Body of pancreas (tissue), 4 donors: ENCODE measurements around the gene RASGRP3. TPM values are rescaled to one million over a fixed set of nuclear protein-coding genes. Genes with fewer than 3 reads are reported as not detected.

ENCODE experiments used
- ATAC-seq: fragments of 150-250 bp; one replicate; pipeline ENCODE4 v1.9.1; 2016
- DNase-seq, 4 donors: peaks; one replicate each; pipeline ENCODE4 v3.0.0-alpha.2; 2019
- H3K27ac ChIP-seq, 4 donors: fragments of 200-600 bp; sonication (generic); 1 replicate in 3 of 4; 2 replicates in 1 of 4; pipeline versions ENCODE4 v1.5.1 to v1.6.1; 2016 to 2019; ENCODE audit warnings: mild to moderate bottlenecking in 1 of 4, mixed read lengths in 1 of 4, moderate library complexity in 1 of 4
- H3K27me3 ChIP-seq, 2 donors: fragments of 200-600 bp; sonication (generic); one replicate each; pipeline ENCODE4 v1.6.0; 2016; ENCODE audit warnings: mild to moderate bottlenecking in 1 of 2
- H3K36me3 ChIP-seq, 2 donors: fragments of 200-600 bp; sonication (generic); replicated peaks in 1 of 2; 2 replicates each; pipeline ENCODE4 v1.5.1; 2016; ENCODE audit warnings: low read depth in 2 of 2; ENCODE audit not compliant: insufficient read depth in 1 of 2
- H3K4me1 ChIP-seq: fragments of 200-600 bp; sonication (generic); one replicate; pipeline ENCODE4 v1.6.0; 2016
- H3K4me3 ChIP-seq, 2 donors: fragments of 200-600 bp; sonication (generic); 1 replicate in 1 of 2; 2 replicates in 1 of 2; pipeline ENCODE4 v1.5.1; 2016 to 2019
- H3K9me3 ChIP-seq, 3 donors: fragments of 200-600 bp; sonication (generic); 1 replicate in 2 of 3; 2 replicates in 1 of 3; pipeline ENCODE4 v1.5.1; 2016
- POLR2A ChIP-seq, 3 donors: fragments of 450-650 bp; IDR thresholded peaks; one replicate each; pipeline ENCODE4 v1.6.1; 2016; ENCODE audit warnings: antibody characterized with exemption in 3 of 3, mild to moderate bottlenecking in 2 of 3
- WGBS, 2 donors: methylation state at CpG; one replicate each; pipeline ENCODE4 v1.1.5; 2017; 5-methylcytosine and 5-hydroxymethylcytosine counted together
- intact Hi-C: fragments of 100-400 bp; cut with DNase I; formaldehyde crosslinking; loops from one replicate; pipeline ENCODE4 v1.15.1; 2023
- total RNA-seq, 2 donors: library from RNA; depleted of rRNA; stranded (reverse); fragments of >200 nt; gene quantifications; one replicate each; pipeline ENCODE4 v1.1.0, GENCODE V29; 2016
- TF ChIP-seq, protein P1 (sequence below), 7 experiments: fragments of 450-650 bp in 4 of 7; fragments of 200-600 bp in 3 of 7; sonication (generic) in 3 of 7; IDR thresholded peaks; one replicate each; pipeline ENCODE4 v1.5.1; 2016 to 2019; ENCODE audit warnings: antibody characterized with exemption in 7 of 7

Gene RASGRP3
- total RNA-seq, 2 donors from 2014 or later, result 3.9 to 22.1 TPM

DNA sequence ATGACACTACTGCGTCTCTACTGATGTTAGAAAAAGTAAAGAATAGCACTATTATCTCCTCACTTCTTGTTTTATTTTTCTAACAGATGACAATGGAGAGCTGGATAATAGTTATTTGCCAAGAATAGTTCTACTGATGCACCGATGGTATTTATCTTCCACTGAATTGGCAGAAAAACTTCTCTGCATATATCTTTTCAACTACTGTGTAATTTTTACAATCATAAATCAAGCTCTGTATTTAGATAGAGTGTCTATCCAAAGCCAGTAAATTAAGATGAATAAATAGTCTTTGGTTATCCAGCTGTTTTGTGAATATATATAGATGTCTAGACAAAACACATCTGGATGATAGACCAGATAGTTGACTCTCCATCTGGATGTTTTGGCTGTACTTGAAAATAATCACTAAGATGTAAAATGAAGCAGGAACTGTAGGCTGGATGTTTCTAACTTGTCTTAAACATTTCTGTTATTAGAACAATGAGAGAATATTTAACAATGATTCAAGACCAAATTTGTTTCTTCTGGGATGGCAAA, 40.1 kb downstream of the RASGRP3 start:
- Histone ChIP-seq H3K27me3 (no peaks in the 10 kb centered on the region), H3K4me3 (no peak overlapping the region), H3K4me1 (no peaks in the 10 kb centered on the region), H3K27ac (no peak overlapping the region), H3K9me3 (no peaks in the 10 kb centered on the region), H3K36me3 (peaks cover 0 to 2% of the 10 kb centered on the region in 2 donors)
- intact Hi-C loops, result no loop called here
- DNase-seq (no peak), ATAC-seq (no peak)
- TF ChIP-seq POLR2A (IDR thresholded peaks at IDR 0.05), result no peak
- 78 to 94% methylated on average over 2 of the region's 2 CpGs for WGBS, 2 donors

DNA sequence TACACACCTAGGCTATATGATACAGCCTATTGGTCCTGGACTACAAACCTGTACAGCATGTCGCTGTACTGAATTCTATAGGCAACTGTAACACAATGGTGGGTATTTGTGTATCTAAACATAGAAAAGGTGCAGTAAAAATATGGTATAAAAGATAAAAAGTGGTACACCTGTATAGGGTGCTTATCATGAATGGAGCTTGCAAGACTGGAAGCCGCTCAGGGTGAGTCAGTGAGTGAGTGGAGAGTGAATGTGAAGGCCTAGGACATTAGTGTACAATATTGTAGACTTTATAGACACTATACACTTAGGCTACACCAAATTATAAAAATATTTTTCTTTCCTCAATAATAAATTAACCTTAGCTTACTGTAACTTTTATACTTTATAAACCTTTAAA, 41.8 kb downstream of the RASGRP3 start:
- 97% methylated on average over 2 of the region's 2 CpGs for WGBS, 2 donors
- Histone ChIP-seq H3K4me1 (no peaks in the 10 kb centered on the region), H3K36me3 (peaks cover 0 to 2% of the 10 kb centered on the region in 2 donors), H3K4me3 (no peak overlapping the region), H3K27ac (no peak overlapping the region), H3K27me3 (no peaks in the 10 kb centered on the region), H3K9me3 (no peaks in the 10 kb centered on the region)
- DNase-seq, result no peak
- TF ChIP-seq, protein P1, sequence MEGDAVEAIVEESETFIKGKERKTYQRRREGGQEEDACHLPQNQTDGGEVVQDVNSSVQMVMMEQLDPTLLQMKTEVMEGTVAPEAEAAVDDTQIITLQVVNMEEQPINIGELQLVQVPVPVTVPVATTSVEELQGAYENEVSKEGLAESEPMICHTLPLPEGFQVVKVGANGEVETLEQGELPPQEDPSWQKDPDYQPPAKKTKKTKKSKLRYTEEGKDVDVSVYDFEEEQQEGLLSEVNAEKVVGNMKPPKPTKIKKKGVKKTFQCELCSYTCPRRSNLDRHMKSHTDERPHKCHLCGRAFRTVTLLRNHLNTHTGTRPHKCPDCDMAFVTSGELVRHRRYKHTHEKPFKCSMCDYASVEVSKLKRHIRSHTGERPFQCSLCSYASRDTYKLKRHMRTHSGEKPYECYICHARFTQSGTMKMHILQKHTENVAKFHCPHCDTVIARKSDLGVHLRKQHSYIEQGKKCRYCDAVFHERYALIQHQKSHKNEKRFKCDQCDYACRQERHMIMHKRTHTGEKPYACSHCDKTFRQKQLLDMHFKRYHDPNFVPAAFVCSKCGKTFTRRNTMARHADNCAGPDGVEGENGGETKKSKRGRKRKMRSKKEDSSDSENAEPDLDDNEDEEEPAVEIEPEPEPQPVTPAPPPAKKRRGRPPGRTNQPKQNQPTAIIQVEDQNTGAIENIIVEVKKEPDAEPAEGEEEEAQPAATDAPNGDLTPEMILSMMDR (IDR thresholded peaks at IDR 0.05), result no peak
- TF ChIP-seq POLR2A (IDR thresholded peaks at IDR 0.05), result no peak
- no peak for ATAC-seq
- intact Hi-C loops, result no loop called here

DNA sequence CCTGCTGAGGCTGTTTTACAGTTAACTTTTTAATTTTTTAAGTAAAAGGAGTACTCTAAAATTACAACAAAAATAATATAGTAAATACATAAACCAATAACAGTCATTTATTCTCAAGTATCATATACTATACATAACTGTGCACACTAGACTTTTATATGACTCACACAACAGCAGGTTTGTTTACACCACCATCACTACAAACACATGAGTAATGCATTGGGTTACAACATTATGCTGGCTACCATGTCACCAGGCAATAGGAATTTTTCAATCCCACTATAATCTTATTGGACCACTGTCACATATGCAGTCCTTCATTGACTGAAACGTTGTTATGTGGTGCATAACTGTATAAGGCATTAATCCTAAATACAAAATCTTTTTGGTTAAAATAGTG, 42.5 kb downstream of the RASGRP3 start:
- H3K4me1 ChIP-seq, result no peaks in the 10 kb centered on the region
- no peaks in the 10 kb centered on the region for H3K9me3 ChIP-seq
- intact Hi-C loops, result no loop called here
- no peak for TF ChIP-seq POLR2A (IDR thresholded peaks at IDR 0.05)
- TF ChIP-seq, protein P1 (IDR thresholded peaks at IDR 0.05), result no peak
- H3K27ac ChIP-seq, result no peak overlapping the region
- H3K36me3 ChIP-seq, result peaks cover 0 to 2% of the 10 kb centered on the region in 2 donors
- no peak overlapping the region for H3K4me3 ChIP-seq
- ATAC-seq, result no peak
- DNase-seq, result no peak
- 36 to 63% methylated on average over 1 of the region's 1 CpG for WGBS, 2 donors
- H3K27me3 ChIP-seq, result no peaks in the 10 kb centered on the region

DNA sequence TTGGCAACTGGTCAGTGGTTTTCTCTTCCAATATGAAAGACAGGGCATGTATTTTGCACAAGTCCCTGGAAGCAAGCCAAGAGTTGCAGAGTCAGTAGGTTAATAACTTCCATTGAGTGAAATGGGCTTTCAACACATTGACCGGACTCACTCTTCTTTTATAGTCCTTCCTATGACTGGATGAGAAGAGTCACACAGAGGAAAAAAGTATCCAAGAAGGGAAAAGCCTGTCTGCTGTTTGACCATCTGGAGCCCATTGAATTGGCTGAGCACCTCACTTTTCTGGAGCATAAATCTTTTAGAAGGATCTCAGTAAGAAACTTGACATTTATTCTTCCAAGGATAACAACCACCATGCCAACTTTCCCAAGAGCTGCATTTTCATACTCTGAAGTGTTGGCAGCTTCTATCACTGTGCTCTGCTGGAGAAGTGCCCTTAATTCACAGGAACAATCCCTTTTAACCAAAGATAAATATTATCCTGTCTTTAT, 45.4 kb downstream of the RASGRP3 start:
- TF ChIP-seq, protein P1 (IDR thresholded peaks at IDR 0.05), result no peak
- no peak for TF ChIP-seq POLR2A (IDR thresholded peaks at IDR 0.05)
- peak in 2 of 4 donors; percentile 6 to 12 for DNase-seq
- ATAC-seq, result no peak

DNA sequence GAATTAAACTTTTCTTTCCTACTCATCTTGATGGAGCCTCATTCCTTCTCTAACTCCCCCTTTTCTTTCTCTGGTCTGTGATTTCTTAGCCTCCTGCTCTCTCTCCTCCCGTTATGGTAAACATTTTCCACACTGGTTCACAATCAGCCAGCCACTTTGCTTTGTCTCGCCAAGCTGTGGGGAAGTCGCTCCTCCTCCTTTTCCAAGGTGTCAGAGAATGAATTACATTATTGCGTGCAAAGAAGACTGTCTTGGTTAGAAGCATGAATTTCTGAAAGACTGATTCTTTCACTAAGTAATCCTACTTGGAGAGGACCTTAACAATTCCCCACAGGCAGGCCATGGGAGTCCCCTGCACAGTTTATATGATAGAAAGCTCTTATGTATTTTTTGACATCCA, 46.1 kb downstream of the RASGRP3 start:
- 83 to 94% methylated on average over 4 of the region's 4 CpGs for WGBS, 2 donors
- Histone ChIP-seq H3K4me1 (no peaks in the 10 kb centered on the region), H3K27me3 (no peaks in the 10 kb centered on the region), H3K4me3 (no peak overlapping the region), H3K36me3 (no peaks in the 10 kb centered on the region), H3K9me3 (no peaks in the 10 kb centered on the region), H3K27ac (no peak overlapping the region)
- intact Hi-C loops, result no loop called here
- DNase-seq (no peak), ATAC-seq (no peak)
- TF ChIP-seq POLR2A (IDR thresholded peaks at IDR 0.05), result no peak
- TF ChIP-seq, protein P1 (IDR thresholded peaks at IDR 0.05), result no peak

More for the DNA sequence above, 45.4 kb downstream of the RASGRP3 start:
- intact Hi-C loops, result no loop called here
- Histone ChIP-seq H3K27me3 (no peaks in the 10 kb centered on the region), H3K9me3 (no peaks in the 10 kb centered on the region), H3K36me3 (no peaks in the 10 kb centered on the region), H3K4me1 (no peaks in the 10 kb centered on the region), H3K27ac (no peak overlapping the region), H3K4me3 (no peak overlapping the region)
- WGBS, 2 donors, result 75 to 89% methylated on average over 1 of the region's 1 CpG
